ENCODE measurements around the gene PPP2R5E. TPM values are rescaled to one million over a fixed set of nuclear protein-coding genes. Genes with fewer than 3 reads are reported as not detected.

Gene PPP2R5E
- total RNA-seq, 4 donors from 2014 or later: 16.8 to 23.7 (median 20.4) TPM

DNA sequence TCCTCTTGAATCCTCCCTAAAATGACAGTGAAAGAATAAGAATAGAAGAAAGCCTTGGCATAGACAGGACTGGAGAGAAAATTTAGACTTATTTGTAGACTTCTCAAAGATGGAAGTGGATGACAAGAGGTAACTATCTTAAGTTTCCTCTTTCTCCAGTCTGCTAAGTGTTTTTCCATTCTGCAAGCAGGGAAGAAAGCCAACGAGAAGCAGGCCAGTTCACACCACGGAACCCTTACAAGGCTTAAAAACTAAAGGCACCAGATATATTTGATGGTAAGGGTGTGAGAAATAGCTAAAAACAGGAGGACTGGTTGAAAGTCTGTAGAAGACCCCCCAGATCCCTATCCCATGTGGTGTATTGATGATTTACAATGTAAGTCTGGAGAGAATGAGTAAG, 141.5 kb downstream of the PPP2R5E start:
- H3K4me3 ChIP-seq: no peak overlapping the region
- DNase-seq (ENCODE audit: low spot score in 2 of 2): no peak
- H3K36me3 ChIP-seq: no peaks in the 10 kb centered on the region
- no peaks in the 10 kb centered on the region for H3K27me3 ChIP-seq
- 71% methylated on average over 2 of the region's 2 CpGs for WGBS
- no peak for TF ChIP-seq POLR2A (IDR thresholded peaks at IDR 0.05)
- no peak for TF ChIP-seq CTCF (IDR thresholded peaks at IDR 0.05)
- TF ChIP-seq EP300 (IDR thresholded peaks at IDR 0.05): no peak
- no peak for TF ChIP-seq POLR2AphosphoS5 (IDR thresholded peaks at IDR 0.05)
- no peaks in the 10 kb centered on the region for H3K9me3 ChIP-seq
- H3K27ac ChIP-seq: no peak overlapping the region
- no peaks in the 10 kb centered on the region for H3K4me1 ChIP-seq

DNA sequence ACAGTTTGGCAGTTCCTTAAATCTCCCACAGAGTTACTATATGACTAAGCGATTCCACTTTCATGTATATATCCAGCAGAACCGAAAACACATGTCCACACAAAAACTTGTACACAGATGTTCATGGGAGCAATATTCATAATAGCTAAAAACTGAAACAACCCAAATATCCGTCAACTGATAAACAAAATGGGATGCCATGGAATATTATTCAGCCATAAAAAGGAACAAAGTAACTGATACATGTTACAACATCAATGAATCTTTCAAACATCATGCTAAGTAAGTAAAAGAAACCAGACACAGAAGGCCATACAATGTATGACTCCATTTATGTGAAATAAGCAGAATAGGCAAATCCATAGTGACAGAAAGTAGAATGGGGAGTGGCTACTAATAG, 144.2 kb downstream of the PPP2R5E start:
- H3K27me3 ChIP-seq: no peaks in the 10 kb centered on the region
- no peak overlapping the region for H3K27ac ChIP-seq
- H3K4me1 ChIP-seq: no peaks in the 10 kb centered on the region
- H3K36me3 ChIP-seq: no peaks in the 10 kb centered on the region
- DNase-seq (ENCODE audit: low spot score in 2 of 2): no peak
- no peak for TF ChIP-seq POLR2A (IDR thresholded peaks at IDR 0.05)
- no peak for TF ChIP-seq POLR2AphosphoS5 (IDR thresholded peaks at IDR 0.05)
- TF ChIP-seq CTCF (IDR thresholded peaks at IDR 0.05): no peak
- TF ChIP-seq EP300 (IDR thresholded peaks at IDR 0.05): no peak
- H3K4me3 ChIP-seq: no peak overlapping the region
- WGBS: 98% methylated on average over 3 of the region's 3 CpGs
- no peaks in the 10 kb centered on the region for H3K9me3 ChIP-seq

GRCh38 chr14:63394841-63395240, 148.3 kb downstream of the PPP2R5E start:
- Histone ChIP-seq H3K9me3 (no peaks in the 10 kb centered on the region), H3K27ac (no peak overlapping the region), H3K27me3 (no peaks in the 10 kb centered on the region), H3K4me1 (no peaks in the 10 kb centered on the region), H3K4me3 (no peak overlapping the region), H3K36me3 (peaks cover 22% of the 10 kb centered on the region)
- no peak for TF ChIP-seq POLR2A (IDR thresholded peaks at IDR 0.05)
- TF ChIP-seq EP300 (IDR thresholded peaks at IDR 0.05): no peak
- no peak for TF ChIP-seq POLR2AphosphoS5 (IDR thresholded peaks at IDR 0.05)
- TF ChIP-seq CTCF (IDR thresholded peaks at IDR 0.05): no peak
- no peak for DNase-seq (ENCODE audit: low spot score in 2 of 2)
- 96% methylated on average over 1 of the region's 1 CpG for WGBS

GRCh38 chr14:63394432-63394831, 148.7 kb downstream of the PPP2R5E start:
- WGBS: 91% methylated on average over 2 of the region's 2 CpGs
- H3K4me3 ChIP-seq: no peak overlapping the region
- H3K27ac ChIP-seq: no peak overlapping the region
- H3K36me3 ChIP-seq: peaks cover 22% of the 10 kb centered on the region
- TF ChIP-seq EP300 (IDR thresholded peaks at IDR 0.05) (no peak), CTCF (IDR thresholded peaks at IDR 0.05) (no peak), POLR2AphosphoS5 (IDR thresholded peaks at IDR 0.05) (no peak), POLR2A (IDR thresholded peaks at IDR 0.05) (no peak)
- DNase-seq (ENCODE audit: low spot score in 2 of 2): no peak
- H3K9me3 ChIP-seq: no peaks in the 10 kb centered on the region
- no peaks in the 10 kb centered on the region for H3K27me3 ChIP-seq
- no peaks in the 10 kb centered on the region for H3K4me1 ChIP-seq

GRCh38 chr14:63393012-63393411, 150.2 kb downstream of the PPP2R5E start:
- Histone ChIP-seq H3K4me1 (no peaks in the 10 kb centered on the region), H3K9me3 (no peaks in the 10 kb centered on the region), H3K36me3 (peaks cover 22% of the 10 kb centered on the region), H3K4me3 (no peak overlapping the region), H3K27ac (no peak overlapping the region), H3K27me3 (no peaks in the 10 kb centered on the region)
- WGBS: 83% methylated on average over 2 of the region's 2 CpGs
- TF ChIP-seq EP300 (IDR thresholded peaks at IDR 0.05) (no peak), POLR2AphosphoS5 (IDR thresholded peaks at IDR 0.05) (no peak), CTCF (IDR thresholded peaks at IDR 0.05) (no peak), POLR2A (IDR thresholded peaks at IDR 0.05) (no peak)
- DNase-seq (ENCODE audit: low spot score in 2 of 2): no peak

All from suprapubic skin (tissue), 4 donors.